GM12892 (cell line): ENCODE measurements around the gene DNAAF5.
"Not testable (repeated sequence)": the region's sequence is repeated elsewhere in the genome, so short reads cannot be mapped to it uniquely, and the experiment has no call there.

Experiments
- POLR2A ChIP-seq: IDR thresholded peaks from 2 replicates; pipeline ENCODE4 v1.6.1; 2011; ENCODE audit warnings: low read depth, low read length, control low read depth
- POLR2AphosphoS5 ChIP-seq: IDR thresholded peaks from 2 replicates; pipeline ENCODE4 v1.6.1; 2011; ENCODE audit warnings: low read depth, low read length, control low read depth
- TAF1 ChIP-seq: IDR thresholded peaks from 2 replicates; pipeline ENCODE4 v1.6.1; 2011; ENCODE audit warnings: low read depth, mild to moderate bottlenecking, control low read depth, low read length, borderline replicate concordance

- not testable (repeated sequence) for TF ChIP-seq POLR2A, TAF1, POLR2AphosphoS5
Measured at GRCh38 chr7:803796-804195, 77.3 kb downstream of the DNAAF5 start.
